GM23338 (cell line): ENCODE measurements around the gene LRCH2. TPM values are rescaled to one million over a fixed set of nuclear protein-coding genes. Genes with fewer than 3 reads are reported as not detected.

Source experiments
- ATAC-seq: fragments of 200-7000 bp; cut with Tn5 transposase; 3 replicates; pipeline ENCODE4 v1.9.1; 2020
- DNase-seq: peaks from one replicate; pipeline ENCODE4 v3.0.0-alpha.2; 2015; ENCODE audit warnings: low spot score
- H2AFZ ChIP-seq: fragments of 200-600 bp; sonication (generic); 2 replicates; pipeline ENCODE4 v1.8.0; 2016; ENCODE audit warnings: antibody characterized with exemption, mild to moderate bottlenecking, moderate library complexity
- H3F3A ChIP-seq: fragments of 200-600 bp; sonication (generic); replicated peaks from 2 replicates; pipeline ENCODE4 v1.8.0; 2017; ENCODE audit warnings: antibody characterized with exemption, mixed run types, low read depth
- H3K27ac ChIP-seq: fragments of 200-600 bp; sonication (generic); 2 replicates; pipeline ENCODE4 v1.6.1; 2016; ENCODE audit warnings: low read depth
- H3K27me3 ChIP-seq: fragments of 200-600 bp; sonication (generic); 2 replicates; pipeline ENCODE4 v1.8.0; 2016; ENCODE audit warnings: mild to moderate bottlenecking, mixed run types, moderate library complexity; ENCODE audit not compliant: insufficient read depth
- H3K36me3 ChIP-seq: fragments of 200-600 bp; sonication (generic); 2 replicates; pipeline ENCODE4 v1.8.0; 2016; ENCODE audit warnings: mild to moderate bottlenecking; ENCODE audit not compliant: insufficient read depth
- H3K4me1 ChIP-seq: fragments of 200-600 bp; sonication (generic); 2 replicates; pipeline ENCODE4 v1.8.0; 2016; ENCODE audit warnings: mild to moderate bottlenecking, moderate library complexity; ENCODE audit not compliant: insufficient read depth
- H3K4me2 ChIP-seq: fragments of 200-600 bp; sonication (generic); 2 replicates; pipeline ENCODE4 v1.7.1; 2017; ENCODE audit warnings: mixed run types
- H3K4me3 ChIP-seq: fragments of 200-600 bp; sonication (generic); 2 replicates; pipeline ENCODE4 v1.6.1; 2016; ENCODE audit warnings: mixed run types
- H3K79me2 ChIP-seq: fragments of 200-600 bp; sonication (generic); replicated peaks from 2 replicates; pipeline ENCODE4 v1.8.0; 2017; ENCODE audit warnings: mild to moderate bottlenecking; ENCODE audit not compliant: insufficient read depth
- H3K9me2 ChIP-seq: fragments of 200-600 bp; sonication (generic); 2 replicates; pipeline ENCODE4 v1.8.0; 2017; ENCODE audit not compliant: insufficient read depth
- H4K20me1 ChIP-seq: fragments of 200-600 bp; sonication (generic); replicated peaks from 2 replicates; pipeline ENCODE4 v1.8.0; 2017; ENCODE audit warnings: mild to moderate bottlenecking; ENCODE audit not compliant: insufficient read depth
- H3K27ac Mint-ChIP-seq: 2 replicates; pipeline ENCODE4 v1.8.0; 2020; ENCODE audit warnings: inconsistent platforms, mild to moderate bottlenecking, moderate library complexity, mixed read lengths
- H3K27me3 Mint-ChIP-seq: 3 replicates; pipeline ENCODE4 v1.8.0; 2022; ENCODE audit warnings: low read depth, mild to moderate bottlenecking, moderate library complexity, mixed read lengths, inconsistent platforms; ENCODE audit not compliant: insufficient read depth, poor library complexity
- H3K36me3 Mint-ChIP-seq: 3 replicates; pipeline ENCODE4 v1.8.0; 2021; ENCODE audit warnings: low read depth, mild to moderate bottlenecking, inconsistent platforms, moderate library complexity, mixed read lengths
- H3K4me1 Mint-ChIP-seq: 3 replicates; pipeline ENCODE4 v1.8.0; 2020; ENCODE audit warnings: mild to moderate bottlenecking, inconsistent platforms, mixed read lengths
- H3K4me3 Mint-ChIP-seq: 3 replicates; pipeline ENCODE4 v1.8.0; 2021; ENCODE audit warnings: moderate library complexity, mild to moderate bottlenecking, inconsistent platforms, mixed read lengths
- H3K9me3 Mint-ChIP-seq: 3 replicates; pipeline ENCODE4 v1.8.0; 2020; ENCODE audit warnings: moderate library complexity, mild to moderate bottlenecking, inconsistent platforms, mixed read lengths
- CREB1 ChIP-seq: fragments of 250-450 bp; sonication (Bioruptor Pico); IDR thresholded peaks from 2 replicates; pipeline ENCODE4 v1.5.0; 2020; ENCODE audit warnings: low read depth, mild to moderate bottlenecking, moderate library complexity
- EZH2 ChIP-seq: fragments of 200-600 bp; sonication (generic); IDR thresholded peaks from one replicate; pipeline ENCODE4 v1.8.0; 2017; ENCODE audit warnings: antibody characterized with exemption, mild to moderate bottlenecking, low read depth; ENCODE audit not compliant: unreplicated experiment
- EZH2phosphoT487 ChIP-seq: fragments of 200-600 bp; sonication (generic); IDR thresholded peaks from one replicate; pipeline ENCODE4 v1.8.1; 2018; ENCODE audit warnings: antibody characterized with exemption; ENCODE audit not compliant: unreplicated experiment
- JUNB ChIP-seq: IDR thresholded peaks from one replicate; pipeline ENCODE4 v1.6.1; 2016; ENCODE audit warnings: antibody characterized with exemption; ENCODE audit not compliant: unreplicated experiment
- NANOG ChIP-seq: IDR thresholded peaks from 2 replicates; pipeline ENCODE4 v1.6.1; 2016; ENCODE audit warnings: antibody characterized with exemption, borderline replicate concordance
- POLR2AphosphoS5 ChIP-seq: IDR thresholded peaks from 2 replicates; pipeline ENCODE4 v1.6.1; 2016; ENCODE audit warnings: antibody characterized with exemption, low read depth
- STAT1 ChIP-seq: IDR thresholded peaks from one replicate; pipeline ENCODE4 v1.6.1; 2016; ENCODE audit warnings: antibody characterized with exemption; ENCODE audit not compliant: unreplicated experiment
- ZNF114 ChIP-seq: fragments of 250-450 bp; sonication (Bioruptor Pico); IDR thresholded peaks from 2 replicates; pipeline ENCODE4 v1.5.0; 2020; ENCODE audit warnings: mild to moderate bottlenecking, moderate library complexity
- ZNF331 ChIP-seq: fragments of 250-450 bp; sonication (Bioruptor Pico); IDR thresholded peaks from 2 replicates; pipeline ENCODE4 v1.5.0; 2020; ENCODE audit warnings: low read depth, mild to moderate bottlenecking, moderate library complexity
- ZNF462 ChIP-seq: fragments of 250-450 bp; sonication (Bioruptor Pico); IDR thresholded peaks from 2 replicates; pipeline ENCODE4 v1.5.0; 2020; ENCODE audit warnings: mild to moderate bottlenecking, moderate library complexity
- polyA plus RNA-seq: library from polyadenylated mRNA; unstranded; fragments of >200 nt; fragmentation: Nextera tagmentation; extraction: Ambion mirVana; gene quantifications from 2 replicates; pipeline ENCODE4 v1.2.1, GENCODE V29; 2016
- total RNA-seq: library from RNA; depleted of rRNA; stranded (reverse); fragments of >200 nt; shearing (Covaris generic); gene quantifications from 2 replicates; pipeline ENCODE4 v1.2.3, GENCODE V29; 2014
- TF ChIP-seq, protein P1 (sequence below): IDR thresholded peaks from 2 replicates; pipeline ENCODE4 v1.6.1; 2016; ENCODE audit warnings: antibody characterized with exemption
- TF ChIP-seq, protein P2 (sequence below), 2 experiments: fragments of 200-600 bp in 1 of 2; sonication (generic) in 1 of 2; conservative IDR thresholded peaks; 2 replicates each; pipeline versions ENCODE4 v1.5.1 to v1.6.1; 2016 to 2017; ENCODE audit warnings: antibody characterized with exemption in 2 of 2, low read depth in 2 of 2, mild to moderate bottlenecking in 2 of 2, moderate library complexity in 1 of 2
- TF ChIP-seq, protein P3 (sequence below): IDR thresholded peaks from one replicate; pipeline ENCODE4 v1.6.1; 2018; ENCODE audit warnings: antibody characterized with exemption; ENCODE audit not compliant: unreplicated experiment

LRCH2 gene
- total and polyA plus RNA-seq, 2 experiments from 2014 or later = 2.5 to 8.6 TPM

- H2AFZ ChIP-seq = no peak overlapping the region
- no peak overlapping the region for H3K4me2 ChIP-seq
- Mint-ChIP-seq H3K27ac (no peak overlapping the region), H3K4me1 (no peaks in the 10 kb centered on the region), H3K9me3 (no peaks in the 10 kb centered on the region), H3K36me3 (no peaks in the 10 kb centered on the region), H3K4me3 (no peak overlapping the region), H3K27me3 (no peaks in the 10 kb centered on the region)
- H3K4me3 ChIP-seq = no peak overlapping the region
- ATAC-seq (no peak), DNase-seq (no peak)
- no peaks in the 10 kb centered on the region for H3K27me3 ChIP-seq
- no peaks in the 10 kb centered on the region for H4K20me1 ChIP-seq
- no peaks in the 10 kb centered on the region for H3K79me2 ChIP-seq
- H3K36me3 ChIP-seq = no peaks in the 10 kb centered on the region
- no peaks in the 10 kb centered on the region for H3K4me1 ChIP-seq
- TF ChIP-seq EZH2 = no peak
- no peak for TF ChIP-seq NANOG
- no peak for TF ChIP-seq ZNF462
- TF ChIP-seq JUNB = no peak
- TF ChIP-seq, protein P1, sequence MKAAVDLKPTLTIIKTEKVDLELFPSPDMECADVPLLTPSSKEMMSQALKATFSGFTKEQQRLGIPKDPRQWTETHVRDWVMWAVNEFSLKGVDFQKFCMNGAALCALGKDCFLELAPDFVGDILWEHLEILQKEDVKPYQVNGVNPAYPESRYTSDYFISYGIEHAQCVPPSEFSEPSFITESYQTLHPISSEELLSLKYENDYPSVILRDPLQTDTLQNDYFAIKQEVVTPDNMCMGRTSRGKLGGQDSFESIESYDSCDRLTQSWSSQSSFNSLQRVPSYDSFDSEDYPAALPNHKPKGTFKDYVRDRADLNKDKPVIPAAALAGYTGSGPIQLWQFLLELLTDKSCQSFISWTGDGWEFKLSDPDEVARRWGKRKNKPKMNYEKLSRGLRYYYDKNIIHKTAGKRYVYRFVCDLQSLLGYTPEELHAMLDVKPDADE = no peak
- TF ChIP-seq, protein P2, sequence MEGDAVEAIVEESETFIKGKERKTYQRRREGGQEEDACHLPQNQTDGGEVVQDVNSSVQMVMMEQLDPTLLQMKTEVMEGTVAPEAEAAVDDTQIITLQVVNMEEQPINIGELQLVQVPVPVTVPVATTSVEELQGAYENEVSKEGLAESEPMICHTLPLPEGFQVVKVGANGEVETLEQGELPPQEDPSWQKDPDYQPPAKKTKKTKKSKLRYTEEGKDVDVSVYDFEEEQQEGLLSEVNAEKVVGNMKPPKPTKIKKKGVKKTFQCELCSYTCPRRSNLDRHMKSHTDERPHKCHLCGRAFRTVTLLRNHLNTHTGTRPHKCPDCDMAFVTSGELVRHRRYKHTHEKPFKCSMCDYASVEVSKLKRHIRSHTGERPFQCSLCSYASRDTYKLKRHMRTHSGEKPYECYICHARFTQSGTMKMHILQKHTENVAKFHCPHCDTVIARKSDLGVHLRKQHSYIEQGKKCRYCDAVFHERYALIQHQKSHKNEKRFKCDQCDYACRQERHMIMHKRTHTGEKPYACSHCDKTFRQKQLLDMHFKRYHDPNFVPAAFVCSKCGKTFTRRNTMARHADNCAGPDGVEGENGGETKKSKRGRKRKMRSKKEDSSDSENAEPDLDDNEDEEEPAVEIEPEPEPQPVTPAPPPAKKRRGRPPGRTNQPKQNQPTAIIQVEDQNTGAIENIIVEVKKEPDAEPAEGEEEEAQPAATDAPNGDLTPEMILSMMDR (conservative IDR thresholded peaks at IDR 0.05; ENCODE audit: low read depth in 2 of 2) = no peak
- TF ChIP-seq, protein P3, sequence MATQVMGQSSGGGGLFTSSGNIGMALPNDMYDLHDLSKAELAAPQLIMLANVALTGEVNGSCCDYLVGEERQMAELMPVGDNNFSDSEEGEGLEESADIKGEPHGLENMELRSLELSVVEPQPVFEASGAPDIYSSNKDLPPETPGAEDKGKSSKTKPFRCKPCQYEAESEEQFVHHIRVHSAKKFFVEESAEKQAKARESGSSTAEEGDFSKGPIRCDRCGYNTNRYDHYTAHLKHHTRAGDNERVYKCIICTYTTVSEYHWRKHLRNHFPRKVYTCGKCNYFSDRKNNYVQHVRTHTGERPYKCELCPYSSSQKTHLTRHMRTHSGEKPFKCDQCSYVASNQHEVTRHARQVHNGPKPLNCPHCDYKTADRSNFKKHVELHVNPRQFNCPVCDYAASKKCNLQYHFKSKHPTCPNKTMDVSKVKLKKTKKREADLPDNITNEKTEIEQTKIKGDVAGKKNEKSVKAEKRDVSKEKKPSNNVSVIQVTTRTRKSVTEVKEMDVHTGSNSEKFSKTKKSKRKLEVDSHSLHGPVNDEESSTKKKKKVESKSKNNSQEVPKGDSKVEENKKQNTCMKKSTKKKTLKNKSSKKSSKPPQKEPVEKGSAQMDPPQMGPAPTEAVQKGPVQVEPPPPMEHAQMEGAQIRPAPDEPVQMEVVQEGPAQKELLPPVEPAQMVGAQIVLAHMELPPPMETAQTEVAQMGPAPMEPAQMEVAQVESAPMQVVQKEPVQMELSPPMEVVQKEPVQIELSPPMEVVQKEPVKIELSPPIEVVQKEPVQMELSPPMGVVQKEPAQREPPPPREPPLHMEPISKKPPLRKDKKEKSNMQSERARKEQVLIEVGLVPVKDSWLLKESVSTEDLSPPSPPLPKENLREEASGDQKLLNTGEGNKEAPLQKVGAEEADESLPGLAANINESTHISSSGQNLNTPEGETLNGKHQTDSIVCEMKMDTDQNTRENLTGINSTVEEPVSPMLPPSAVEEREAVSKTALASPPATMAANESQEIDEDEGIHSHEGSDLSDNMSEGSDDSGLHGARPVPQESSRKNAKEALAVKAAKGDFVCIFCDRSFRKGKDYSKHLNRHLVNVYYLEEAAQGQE = no peak
- no peak for TF ChIP-seq ZNF331 (CRISPR knock-in tag)
- no peak for TF ChIP-seq STAT1
- no peak for TF ChIP-seq ZNF114 (CRISPR knock-in tag)
- no peak for TF ChIP-seq CREB1
- TF ChIP-seq EZH2phosphoT487 = no peak
- TF ChIP-seq POLR2AphosphoS5 = no peak
- H3K9me2 ChIP-seq = no peaks in the 10 kb centered on the region
- no peaks in the 10 kb centered on the region for H3F3A ChIP-seq
- no peak overlapping the region for H3K27ac ChIP-seq
Measured at GRCh38 chrX:115251458-115252233, 17.8 kb upstream of the LRCH2 start.
